ACC112 (cell line): ENCODE data around the gene LPGAT1.
"Not testable (repeated sequence)": the region's sequence is repeated elsewhere in the genome, so short reads cannot be mapped to it uniquely, and the experiment has no call there.

Source experiments
- H2AFZ ChIP-seq: fragments of 200-600 bp; sonication (generic); one replicate; pipeline ENCODE4 v1.6.0; 2017; ENCODE audit warnings: antibody characterized with exemption, low read length; ENCODE audit not compliant: unreplicated experiment
- H3K27ac ChIP-seq: fragments of 200-600 bp; sonication (generic); 2 replicates; pipeline ENCODE4 v1.5.1; 2014; ENCODE audit warnings: low read depth, mild to moderate bottlenecking, antibody characterized with exemption, low read length, moderate library complexity
- H3K27me3 ChIP-seq: fragments of 200-600 bp; sonication (generic); 2 replicates; pipeline ENCODE4 v1.6.1; 2014; ENCODE audit warnings: mild to moderate bottlenecking, antibody characterized with exemption, low read length, moderate library complexity, mixed read lengths; ENCODE audit not compliant: insufficient read depth
- H3K36me3 ChIP-seq: fragments of 200-600 bp; sonication (generic); 2 replicates; pipeline ENCODE4 v1.6.1; 2016; ENCODE audit warnings: mild to moderate bottlenecking, antibody characterized with exemption, low read length, moderate library complexity, mixed read lengths; ENCODE audit not compliant: insufficient read depth
- H3K4me1 ChIP-seq: fragments of 200-600 bp; sonication (generic); one replicate; pipeline ENCODE4 v1.6.1; 2016; ENCODE audit warnings: low read length, mixed read lengths; ENCODE audit not compliant: insufficient read depth, unreplicated experiment, control insufficient read depth
- H3K4me3 ChIP-seq: fragments of 200-600 bp; sonication (generic); 2 replicates; pipeline ENCODE4 v1.5.1; 2014; ENCODE audit warnings: mild to moderate bottlenecking, low read depth, low read length
- H3K79me2 ChIP-seq: fragments of 200-600 bp; sonication (generic); one replicate; pipeline ENCODE4 v1.6.0; 2016; ENCODE audit warnings: low read length; ENCODE audit not compliant: control insufficient read depth, unreplicated experiment, insufficient read depth

LPGAT1 gene

GRCh38 chr1:211701733-211702132 lies 128.8 kb downstream of the LPGAT1 start:
- Histone ChIP-seq H3K4me1 (no peaks in the 10 kb centered on the region), H3K27me3 (peaks cover 10% of the 10 kb centered on the region), H3K79me2 (no peaks in the 10 kb centered on the region), H3K4me3 (no peak overlapping the region), H3K36me3 (no peaks in the 10 kb centered on the region), H2AFZ (no peak overlapping the region), H3K27ac (no peak overlapping the region)

DNA sequence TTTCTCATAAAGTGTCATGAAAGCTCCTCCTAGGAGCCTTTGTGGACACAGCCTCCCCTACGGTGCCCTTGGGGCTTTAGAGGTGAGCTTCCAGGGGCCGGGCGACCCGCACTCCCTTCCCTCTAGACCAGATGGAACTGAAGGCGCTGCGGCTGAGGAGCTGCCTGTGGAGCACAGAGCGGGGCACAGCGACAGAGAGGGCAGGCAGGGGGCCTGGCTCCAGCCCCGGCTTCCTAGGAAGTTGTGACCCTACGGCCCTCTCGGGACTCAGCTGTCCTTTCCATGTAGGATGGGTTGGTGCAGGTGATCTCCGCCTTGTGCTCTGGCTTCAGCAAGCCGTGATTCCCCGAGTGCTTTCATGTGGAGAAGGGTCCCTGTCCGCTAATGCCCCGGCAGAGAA lies 131.5 kb downstream of the LPGAT1 start:
- no peak overlapping the region for H3K27ac ChIP-seq
- H3K79me2 ChIP-seq, result no peaks in the 10 kb centered on the region
- no peak overlapping the region for H3K4me3 ChIP-seq
- H3K27me3 ChIP-seq, result peaks cover 10% of the 10 kb centered on the region
- no peak overlapping the region for H2AFZ ChIP-seq
- H3K4me1 ChIP-seq, result no peaks in the 10 kb centered on the region
- no peaks in the 10 kb centered on the region for H3K36me3 ChIP-seq

DNA sequence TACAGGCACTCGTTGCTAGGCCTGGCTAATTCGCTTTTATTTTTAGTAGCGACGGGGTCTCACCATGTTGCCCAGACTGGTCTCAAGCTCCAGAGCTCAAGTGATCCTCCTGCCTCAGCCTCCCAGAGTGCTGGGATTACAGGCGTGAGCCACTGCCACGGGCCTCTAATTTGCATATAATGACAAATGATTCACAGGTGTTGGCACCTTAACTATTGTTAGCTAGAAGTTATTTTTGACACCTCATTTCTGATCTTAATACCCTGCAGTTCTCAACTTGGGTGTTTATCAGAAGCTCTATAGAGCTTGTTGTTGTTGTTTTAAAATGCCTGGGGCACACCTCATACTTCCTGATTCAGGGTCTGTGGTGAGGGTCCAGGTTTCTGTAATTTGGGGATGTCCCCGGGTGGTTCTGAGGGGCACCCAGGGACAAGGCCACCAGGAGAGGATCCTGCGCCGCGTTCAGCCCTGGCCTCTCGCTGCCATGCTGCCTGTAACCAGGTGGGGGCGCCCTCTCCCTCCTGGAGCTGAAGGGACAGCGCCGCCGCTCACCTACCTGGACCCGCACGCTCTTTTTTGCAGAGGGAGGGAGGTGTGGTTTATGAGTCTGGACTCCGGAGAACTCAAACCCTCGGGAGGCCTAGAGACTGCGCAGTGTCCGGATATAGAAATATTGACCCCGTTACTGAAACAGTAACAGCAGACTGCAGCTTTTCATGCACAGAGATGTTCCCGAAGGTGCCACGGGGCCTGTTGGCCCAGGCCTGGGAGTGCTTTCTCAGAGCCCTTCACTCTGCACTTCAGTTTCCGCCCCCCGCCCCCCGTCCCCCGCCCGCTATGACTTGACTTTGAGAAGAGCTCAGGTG lies 132.2 kb downstream of the LPGAT1 start:
- no peaks in the 10 kb centered on the region for H3K36me3 ChIP-seq
- H2AFZ ChIP-seq, result peak overlapping the region; percentile 55
- peak overlapping the region; percentile 53 for H3K4me3 ChIP-seq
- H3K27ac ChIP-seq, result no peak overlapping the region
- H3K4me1 ChIP-seq, result no peaks in the 10 kb centered on the region
- H3K27me3 ChIP-seq, result peaks cover 10% of the 10 kb centered on the region
- no peaks in the 10 kb centered on the region for H3K79me2 ChIP-seq

DNA sequence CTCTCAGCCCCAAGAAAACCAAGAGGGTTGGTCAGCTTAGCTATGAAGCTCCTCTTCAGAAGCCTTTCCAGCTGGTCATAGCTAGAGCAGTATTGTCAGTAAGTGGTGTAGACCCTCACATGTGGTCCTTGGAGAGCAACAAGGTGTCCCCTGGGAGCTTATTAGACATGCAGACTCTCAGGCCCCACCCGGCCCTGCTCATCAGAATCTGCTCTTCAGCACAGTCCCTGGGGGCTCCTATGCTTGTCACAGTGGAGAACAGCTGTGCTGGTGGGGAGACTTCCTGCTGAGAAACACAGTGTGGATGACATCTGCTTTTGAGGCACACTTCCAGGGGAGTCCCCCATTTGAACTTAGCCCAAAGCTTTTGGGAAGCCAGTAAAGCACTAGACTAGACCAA lies 133.2 kb downstream of the LPGAT1 start:
- H3K4me1 ChIP-seq, result no peaks in the 10 kb centered on the region
- H2AFZ ChIP-seq, result no peak overlapping the region
- H3K27me3 ChIP-seq, result peaks cover 10% of the 10 kb centered on the region
- H3K27ac ChIP-seq, result no peak overlapping the region
- no peaks in the 10 kb centered on the region for H3K79me2 ChIP-seq
- H3K4me3 ChIP-seq, result no peak overlapping the region
- no peaks in the 10 kb centered on the region for H3K36me3 ChIP-seq

GRCh38 chr1:211695135-211695816 lies 135.3 kb downstream of the LPGAT1 start:
- no peak overlapping the region for H3K27ac ChIP-seq
- no peaks in the 10 kb centered on the region for H3K27me3 ChIP-seq
- H3K4me3 ChIP-seq, result no peak overlapping the region
- H3K4me1 ChIP-seq, result no peaks in the 10 kb centered on the region
- no peak overlapping the region for H2AFZ ChIP-seq
- H3K79me2 ChIP-seq, result no peaks in the 10 kb centered on the region
- no peaks in the 10 kb centered on the region for H3K36me3 ChIP-seq

- H3K36me3 ChIP-seq, H3K4me1 ChIP-seq, H2AFZ ChIP-seq, H3K27me3 ChIP-seq, H3K4me3 ChIP-seq, H3K27ac ChIP-seq, H3K79me2 ChIP-seq: not testable (repeated sequence)
These were observed 136.7 kb downstream of the LPGAT1 start for GRCh38 chr1:211693911-211694310.
